Thyroid gland (tissue), 4 donors: ENCODE results near the gene LPIN3. TPM values are rescaled to one million over a fixed set of nuclear protein-coding genes. Genes with fewer than 3 reads are reported as not detected.

ENCODE experiments used
- DNase-seq, 2 donors: peaks; one replicate each; pipeline ENCODE4 v3.0.0-alpha.2; 2019
- H3K27ac ChIP-seq, 3 donors: fragments of 200-600 bp; sonication (generic); 1 replicate in 2 of 3; 2 replicates in 1 of 3; pipeline ENCODE4 v1.5.1; 2016 to 2019; ENCODE audit warnings: mild to moderate bottlenecking in 1 of 3, moderate library complexity in 1 of 3
- H3K27me3 ChIP-seq: fragments of 200-600 bp; sonication (generic); one replicate; pipeline ENCODE4 v1.5.1; 2019
- H3K36me3 ChIP-seq, 2 donors: fragments of 200-600 bp; sonication (generic); one replicate each; pipeline ENCODE4 v1.5.1; 2016 to 2019
- H3K4me1 ChIP-seq, 2 donors: fragments of 200-600 bp; sonication (generic); one replicate each; pipeline ENCODE4 v1.5.1; 2017 to 2019
- H3K4me3 ChIP-seq, 3 donors: fragments of 200-600 bp; sonication (generic); replicated peaks in 1 of 3; 1 replicate in 2 of 3; 2 replicates in 1 of 3; pipeline ENCODE4 v1.5.1; 2016; ENCODE audit warnings: mild to moderate bottlenecking in 1 of 3
- H3K9me3 ChIP-seq: fragments of 200-600 bp; sonication (generic); one replicate; pipeline ENCODE4 v1.5.1; 2017
- CTCF ChIP-seq, 6 experiments: fragments of 200-600 bp in 3 of 6; fragments of 450-650 bp in 3 of 6; sonication (generic) in 3 of 6; IDR thresholded peaks; one replicate each; pipeline ENCODE4 v1.5.1; 2016 to 2019; ENCODE audit warnings: antibody characterized with exemption in 6 of 6, mild to moderate bottlenecking in 2 of 6, inconsistent platforms in 1 of 6, moderate library complexity in 1 of 6
- POLR2A ChIP-seq, 2 donors: fragments of 450-650 bp; IDR thresholded peaks; one replicate each; pipeline ENCODE4 v1.6.1; 2017; ENCODE audit warnings: antibody characterized with exemption in 2 of 2, mild to moderate bottlenecking in 2 of 2, moderate library complexity in 1 of 2
- WGBS, 2 donors: methylation state at CpG; one replicate each; pipeline ENCODE4 v1.1.5; 2017; 5-methylcytosine and 5-hydroxymethylcytosine counted together
- intact Hi-C: fragments of 100-400 bp; cut with DNase I; formaldehyde crosslinking; loops from one replicate; pipeline ENCODE4 v1.15.1; 2023
- total RNA-seq, 4 donors: library from RNA; depleted of rRNA; stranded (reverse); fragments of >200 nt; gene quantifications; one replicate each; pipeline ENCODE4 v1.2.3, GENCODE V29; 2016

The LPIN3 gene
- total RNA-seq, 4 donors from 2014 or later = 33.5 to 53.5 (median 42.1) TPM

- Histone ChIP-seq H3K9me3 (no peaks in the 10 kb centered on the region), H3K27ac (peak overlapping the region in 1 of 3 donors; percentile 13), H3K36me3 (no peaks in the 10 kb centered on the region), H3K27me3 (no peaks in the 10 kb centered on the region), H3K4me1 (peaks cover 18 to 23% of the 10 kb centered on the region in 2 donors), H3K4me3 (no peak overlapping the region)
- DNase-seq = no peak
- 82 to 86% methylated on average over 4 of the region's 4 CpGs for WGBS, 2 donors
- TF ChIP-seq CTCF (IDR thresholded peaks at IDR 0.05) = no peak
- TF ChIP-seq POLR2A (IDR thresholded peaks at IDR 0.05) = no peak
- intact Hi-C loops = no loop called here
Observed at GRCh38 chr20:41300886-41301285, 39.7 kb upstream of the LPIN3 start.

- TF ChIP-seq CTCF (IDR thresholded peaks at IDR 0.05) (no peak), POLR2A (IDR thresholded peaks at IDR 0.05) (no peak)
- Histone ChIP-seq H3K9me3 (no peaks in the 10 kb centered on the region), H3K36me3 (no peaks in the 10 kb centered on the region), H3K27ac (no peak overlapping the region), H3K4me1 (peaks cover 30 to 34% of the 10 kb centered on the region in 2 donors), H3K27me3 (no peaks in the 10 kb centered on the region), H3K4me3 (no peak overlapping the region)
- intact Hi-C loops = no loop called here
- 75 to 91% methylated on average over 1 of the region's 1 CpG for WGBS, 2 donors
- DNase-seq = no peak
Observed at GRCh38 chr20:41304002-41304401, 36.6 kb upstream of the LPIN3 start.

GRCh38 chr20:41304424-41305079 lies 36.1 kb upstream of the LPIN3 start:
- DNase-seq = no peak
- 95 to 98% methylated on average over 3 of the region's 3 CpGs for WGBS, 2 donors
- Histone ChIP-seq H3K4me3 (no peak overlapping the region), H3K27me3 (no peaks in the 10 kb centered on the region), H3K27ac (no peak overlapping the region), H3K4me1 (peaks cover 36 to 39% of the 10 kb centered on the region in 2 donors), H3K9me3 (no peaks in the 10 kb centered on the region), H3K36me3 (no peaks in the 10 kb centered on the region)
- TF ChIP-seq POLR2A (IDR thresholded peaks at IDR 0.05) (no peak), CTCF (IDR thresholded peaks at IDR 0.05) (no peak)
- intact Hi-C loops = no loop called here

GRCh38 chr20:41306061-41306727 lies 34.4 kb upstream of the LPIN3 start:
- Histone ChIP-seq H3K27ac (no peak overlapping the region), H3K9me3 (no peaks in the 10 kb centered on the region), H3K4me1 (peaks cover 36% of the 10 kb centered on the region in 2 donors), H3K36me3 (no peaks in the 10 kb centered on the region), H3K27me3 (no peaks in the 10 kb centered on the region), H3K4me3 (no peak overlapping the region)
- WGBS, 2 donors = 94 to 96% methylated on average over 5 of the region's 5 CpGs
- DNase-seq = no peak
- intact Hi-C loops = no loop called here
- TF ChIP-seq POLR2A (IDR thresholded peaks at IDR 0.05) = no peak
- TF ChIP-seq CTCF (IDR thresholded peaks at IDR 0.05) = no peak

DNA sequence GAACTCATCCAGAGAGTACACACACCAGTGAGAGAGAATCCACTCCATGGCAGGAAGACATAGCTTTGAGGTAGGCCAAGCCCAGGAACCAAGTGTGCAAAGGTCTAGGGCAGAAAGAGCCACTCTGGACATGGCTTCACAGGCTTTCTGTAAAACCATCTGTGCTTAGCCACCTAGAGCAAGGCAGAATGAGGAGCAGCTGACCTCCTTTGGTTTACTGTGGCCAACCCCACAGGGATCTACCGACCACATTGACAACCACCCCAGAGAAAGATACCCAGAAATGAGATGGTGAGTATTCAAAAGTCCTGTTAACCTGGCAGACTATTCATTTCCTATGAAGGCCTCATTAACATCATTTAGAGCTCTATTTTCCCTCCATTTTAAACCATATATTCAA lies 33.6 kb upstream of the LPIN3 start:
- Histone ChIP-seq H3K27me3 (no peaks in the 10 kb centered on the region), H3K4me1 (peaks cover 36% of the 10 kb centered on the region in 2 donors), H3K27ac (no peak overlapping the region), H3K4me3 (no peak overlapping the region), H3K36me3 (no peaks in the 10 kb centered on the region), H3K9me3 (no peaks in the 10 kb centered on the region)
- intact Hi-C loops = no loop called here
- no peak for DNase-seq
- 92 to 100% methylated on average over 1 of the region's 1 CpG for WGBS, 2 donors
- TF ChIP-seq CTCF (IDR thresholded peaks at IDR 0.05) (no peak), POLR2A (IDR thresholded peaks at IDR 0.05) (no peak)
